HepG2 (cell line): ENCODE measurements around the gene PRKAG1. TPM values are rescaled to one million over a fixed set of nuclear protein-coding genes. Genes with fewer than 3 reads are reported as not detected.

Source experiments
- CEBPZ ChIP-seq: IDR thresholded peaks from 2 replicates; pipeline ENCODE4 v1.6.1; 2012; ENCODE audit warnings: low read length, improper control_type of control experiment
- HNF1A ChIP-seq, 2 experiments: sonication (generic) in 1 of 2; formaldehyde crosslinking in 1 of 2; IDR thresholded peaks; 2 replicates each; pipeline versions ENCODE4 v1.4.0 to v1.6.1; 2016 to 2020; ENCODE audit warnings: borderline replicate concordance in 1 of 2, low read depth in 1 of 2, mild to moderate bottlenecking in 1 of 2, missing genetic modification reagents in 1 of 2
- RBM39 ChIP-seq: fragments of 200-400 bp; formaldehyde crosslinking; IDR thresholded peaks from one replicate; pipeline ENCODE4 v1.6.1; 2018; ENCODE audit warnings: antibody characterized with exemption, mild to moderate bottlenecking, low read depth, low read length; ENCODE audit not compliant: poor library complexity, severe bottlenecking
- SIN3B ChIP-seq: fragments of 150-350 bp; IDR thresholded peaks from 2 replicates; pipeline ENCODE4 v1.6.1; 2014; ENCODE audit warnings: low read length
- ZFYVE20 ChIP-seq: sonication (generic); formaldehyde crosslinking; IDR thresholded peaks from 2 replicates; pipeline ENCODE4 v1.8.0; 2023; ENCODE audit warnings: low read depth, mild to moderate bottlenecking, moderate library complexity, missing genetic modification reagents, borderline replicate concordance
- polyA plus RNA-seq, 8 experiments: library from polyadenylated mRNA; depleted of rRNA in 3 of 8; stranded (reverse) in 7 of 8; unstranded in 1 of 8; fragments of >200 nt; fragmentation: Illumina TruSeq in 4 of 8; extraction: Trizol in 4 of 8; gene quantifications; 2 replicates each; pipeline versions ENCODE4 v1.2.1 to v1.2.3, GENCODE V29; 2011 to 2016; ENCODE audit warnings: low read depth in 4 of 8, missing spikeins in 1 of 8, mixed read lengths in 1 of 8; ENCODE audit not compliant: insufficient read depth in 1 of 8
- total RNA-seq, 5 experiments: library from RNA; depleted of rRNA; stranded (reverse); fragments of >200 nt; fragmentation: Illumina TruSeq; extraction: Trizol; gene quantifications; 2 replicates each; pipeline ENCODE4 v1.2.3, GENCODE V29; 2016; ENCODE audit warnings: low read depth in 1 of 5

PRKAG1 gene
- total and polyA plus RNA-seq, 2 of the 13 experiments (the other 11 are each of a cell fraction or from before 2014, with no cell fraction given) = 26.1 to 32.8 TPM

GRCh38 chr12:49012739-49013138 lies 5.8 kb downstream of the PRKAG1 start (continued):
- TF ChIP-seq CEBPZ = no peak
- no peak for TF ChIP-seq ZFYVE20 (CRISPR knock-in tag)
- no peak for TF ChIP-seq SIN3B
- TF ChIP-seq HNF1A (IDR thresholded peaks at IDR 0.05; ENCODE audit: low read depth) = no peak
- no peak for TF ChIP-seq HNF1A (CRISPR knock-in tag; IDR thresholded peaks at IDR 0.05; ENCODE audit: borderline replicate concordance)
- TF ChIP-seq RBM39 = no peak
